ENCODE measurements around the gene HADHB. TPM values are rescaled to one million over a fixed set of nuclear protein-coding genes. Genes with fewer than 3 reads are reported as not detected.

The HADHB gene
- total and polyA plus RNA-seq, 2 donors (not counting 1 experiment from before 2014, with no cell fraction given), result 130 to 151 TPM

- no peak overlapping the region for H3K9ac ChIP-seq (ENCODE audit: insufficient read depth, low read length)
- TF ChIP-seq, protein P1, sequence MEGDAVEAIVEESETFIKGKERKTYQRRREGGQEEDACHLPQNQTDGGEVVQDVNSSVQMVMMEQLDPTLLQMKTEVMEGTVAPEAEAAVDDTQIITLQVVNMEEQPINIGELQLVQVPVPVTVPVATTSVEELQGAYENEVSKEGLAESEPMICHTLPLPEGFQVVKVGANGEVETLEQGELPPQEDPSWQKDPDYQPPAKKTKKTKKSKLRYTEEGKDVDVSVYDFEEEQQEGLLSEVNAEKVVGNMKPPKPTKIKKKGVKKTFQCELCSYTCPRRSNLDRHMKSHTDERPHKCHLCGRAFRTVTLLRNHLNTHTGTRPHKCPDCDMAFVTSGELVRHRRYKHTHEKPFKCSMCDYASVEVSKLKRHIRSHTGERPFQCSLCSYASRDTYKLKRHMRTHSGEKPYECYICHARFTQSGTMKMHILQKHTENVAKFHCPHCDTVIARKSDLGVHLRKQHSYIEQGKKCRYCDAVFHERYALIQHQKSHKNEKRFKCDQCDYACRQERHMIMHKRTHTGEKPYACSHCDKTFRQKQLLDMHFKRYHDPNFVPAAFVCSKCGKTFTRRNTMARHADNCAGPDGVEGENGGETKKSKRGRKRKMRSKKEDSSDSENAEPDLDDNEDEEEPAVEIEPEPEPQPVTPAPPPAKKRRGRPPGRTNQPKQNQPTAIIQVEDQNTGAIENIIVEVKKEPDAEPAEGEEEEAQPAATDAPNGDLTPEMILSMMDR (conservative IDR thresholded peaks at IDR 0.05 in 1 of 2, IDR thresholded peaks at IDR 0.05 in 1 of 2; ENCODE audit: low read depth in 1 of 2, low read length in 2 of 2), result no peak
- H3K27me3 ChIP-seq (ENCODE audit: control insufficient read depth, insufficient read depth, low read length), result no peaks in the 10 kb centered on the region
- no peak overlapping the region for H2AFZ ChIP-seq (ENCODE audit: low read length)
- H3K9me3 ChIP-seq (ENCODE audit: control insufficient read depth, insufficient read depth, low read depth, low read length), result no peaks in the 10 kb centered on the region
- H3K36me3 ChIP-seq (ENCODE audit: control insufficient read depth, insufficient read depth, low read length), result no peaks in the 10 kb centered on the region
- H3K4me1 ChIP-seq (ENCODE audit: control insufficient read depth, extremely low read depth, insufficient read depth, low read length), result peaks cover 5% of the 10 kb centered on the region
- no peak overlapping the region for H3K4me2 ChIP-seq (ENCODE audit: extremely low read depth, insufficient read depth, low read length)
- H4K20me1 ChIP-seq (ENCODE audit: control insufficient read depth, extremely low read depth, insufficient read depth, low read length), result no peaks in the 10 kb centered on the region
- no peak overlapping the region for H3K4me3 ChIP-seq (replicated peaks in 1 of 4; ENCODE audit: control extremely low read depth in 1 of 4, insufficient read depth in 1 of 4, low read depth in 3 of 4, low read length in 4 of 4)
- H3K27ac ChIP-seq (ENCODE audit: insufficient read depth, low read length), result no peak overlapping the region
- peak in 1 of 2 donors; percentile 32 for DNase-seq (ENCODE audit: low read depth in 2 of 2)
- H3K79me2 ChIP-seq (ENCODE audit: control insufficient read depth, insufficient read depth, low read length), result no peaks in the 10 kb centered on the region
These were observed 25.6 kb downstream of the HADHB start for GRCh38 chr2:26270373-26270772.

DNA sequence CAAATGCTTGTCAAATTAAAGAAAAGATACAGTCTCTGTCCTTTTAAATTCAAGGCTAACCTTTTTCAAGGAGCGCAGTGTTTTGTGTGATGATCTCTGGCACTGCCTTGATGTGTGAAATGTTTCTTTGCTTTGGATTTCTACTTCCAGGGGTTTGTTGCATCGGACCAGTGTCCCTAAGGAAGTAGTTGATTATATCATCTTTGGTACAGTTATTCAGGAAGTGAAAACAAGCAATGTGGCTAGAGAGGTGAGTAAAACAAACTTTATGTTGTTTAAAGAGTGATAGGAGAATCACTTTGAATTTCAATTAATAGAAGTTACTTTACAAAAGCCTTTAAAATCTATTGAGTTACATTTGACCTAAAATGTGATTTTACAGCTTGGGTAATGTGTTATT is 28.8 kb downstream of the HADHB start:
- Histone ChIP-seq H3K79me2 (ENCODE audit: control insufficient read depth, insufficient read depth, low read length) (no peaks in the 10 kb centered on the region), H3K9ac (ENCODE audit: insufficient read depth, low read length) (no peak overlapping the region)
- peak in 1 of 2 donors; percentile 62 for DNase-seq (ENCODE audit: low read depth in 2 of 2)

DNA sequence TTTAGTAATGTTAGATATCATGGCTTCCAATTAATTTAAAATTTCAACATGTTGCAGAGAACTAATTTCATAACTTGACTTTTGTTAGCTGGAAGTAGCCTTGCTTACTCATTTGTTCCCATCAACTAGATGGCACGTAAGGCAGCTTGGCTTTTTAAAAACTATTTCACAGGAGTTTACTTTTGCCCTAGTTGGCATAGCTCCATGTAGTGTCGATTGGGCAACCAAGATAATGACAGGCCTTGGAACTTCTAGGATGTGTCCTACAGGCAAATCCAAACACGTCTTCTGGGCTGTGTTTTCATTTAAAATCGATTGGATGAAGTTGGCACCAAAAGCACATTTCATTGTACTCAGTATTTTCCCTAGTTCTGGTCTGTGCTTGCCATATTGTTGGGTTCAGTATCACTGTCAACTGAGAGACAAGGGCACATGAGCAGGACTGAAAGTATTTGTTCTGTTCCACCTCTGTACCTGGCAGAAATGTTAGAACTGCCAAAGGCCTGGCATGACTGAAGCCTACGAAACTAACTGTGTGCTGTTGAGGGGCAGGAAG is 29.4 kb downstream of the HADHB start:
- DNase-seq (ENCODE audit: low read depth in 2 of 2), result peak; percentile 81 to 99
- Histone ChIP-seq H3K79me2 (ENCODE audit: control insufficient read depth, insufficient read depth, low read length) (no peaks in the 10 kb centered on the region), H3K27ac (ENCODE audit: insufficient read depth, low read length) (peak overlapping the region; percentile 60), H3K4me2 (ENCODE audit: extremely low read depth, insufficient read depth, low read length) (peak overlapping the region; percentile 48), H2AFZ (ENCODE audit: low read length) (no peak overlapping the region), H3K9me3 (ENCODE audit: control insufficient read depth, insufficient read depth, low read depth, low read length) (no peaks in the 10 kb centered on the region), H3K4me3 (replicated peaks in 1 of 4; ENCODE audit: control extremely low read depth in 1 of 4, insufficient read depth in 1 of 4, low read depth in 3 of 4, low read length in 4 of 4) (peak overlapping the region in 1 of 4 experiments; percentile 33), H3K27me3 (ENCODE audit: control insufficient read depth, insufficient read depth, low read length) (no peaks in the 10 kb centered on the region), H3K36me3 (ENCODE audit: control insufficient read depth, insufficient read depth, low read length) (peaks cover 5% of the 10 kb centered on the region), H4K20me1 (ENCODE audit: control insufficient read depth, extremely low read depth, insufficient read depth, low read length) (no peaks in the 10 kb centered on the region), H3K4me1 (ENCODE audit: control insufficient read depth, extremely low read depth, insufficient read depth, low read length) (peaks cover 5% of the 10 kb centered on the region), H3K9ac (ENCODE audit: insufficient read depth, low read length) (no peak overlapping the region)
- TF ChIP-seq, protein P1 (conservative IDR thresholded peaks at IDR 0.05 in 1 of 2, IDR thresholded peaks at IDR 0.05 in 1 of 2; ENCODE audit: low read depth in 1 of 2, low read length in 2 of 2), result no peak
- TF ChIP-seq EZH2 (IDR thresholded peaks at IDR 0.05; ENCODE audit: low read length, missing control alignments), result no peak

More for the DNA sequence above, 28.8 kb downstream of the HADHB start:
- H2AFZ ChIP-seq (ENCODE audit: low read length), result no peak overlapping the region
- peaks cover 5% of the 10 kb centered on the region for H3K4me1 ChIP-seq (ENCODE audit: control insufficient read depth, extremely low read depth, insufficient read depth, low read length)
- H3K27ac ChIP-seq (ENCODE audit: insufficient read depth, low read length), result no peak overlapping the region
- H3K27me3 ChIP-seq (ENCODE audit: control insufficient read depth, insufficient read depth, low read length), result no peaks in the 10 kb centered on the region
- TF ChIP-seq, protein P1 (conservative IDR thresholded peaks at IDR 0.05 in 1 of 2, IDR thresholded peaks at IDR 0.05 in 1 of 2; ENCODE audit: low read depth in 1 of 2, low read length in 2 of 2), result no peak
- no peak for TF ChIP-seq EZH2 (IDR thresholded peaks at IDR 0.05; ENCODE audit: low read length, missing control alignments)
- H3K9me3 ChIP-seq (ENCODE audit: control insufficient read depth, insufficient read depth, low read depth, low read length), result no peaks in the 10 kb centered on the region
- H3K4me2 ChIP-seq (ENCODE audit: extremely low read depth, insufficient read depth, low read length), result no peak overlapping the region
- H4K20me1 ChIP-seq (ENCODE audit: control insufficient read depth, extremely low read depth, insufficient read depth, low read length), result no peaks in the 10 kb centered on the region
- peak overlapping the region in 1 of 4 experiments; percentile 11 for H3K4me3 ChIP-seq (replicated peaks in 1 of 4; ENCODE audit: control extremely low read depth in 1 of 4, insufficient read depth in 1 of 4, low read depth in 3 of 4, low read length in 4 of 4)
- peaks cover 3% of the 10 kb centered on the region for H3K36me3 ChIP-seq (ENCODE audit: control insufficient read depth, insufficient read depth, low read length)

All from fibroblast of lung (primary cell).